Esophagus muscularis mucosa (tissue), 4 donors: ENCODE measurements around the gene LNPK.

Experiments
- CTCF ChIP-seq, 3 experiments: fragments of 200-600 bp in 2 of 3; fragments of 450-650 bp in 1 of 3; sonication (generic) in 2 of 3; IDR thresholded peaks; one replicate each; pipeline ENCODE4 v1.5.1; 2017 to 2019; ENCODE audit warnings: antibody characterized with exemption in 3 of 3, mild to moderate bottlenecking in 2 of 3, moderate library complexity in 1 of 3
- EP300 ChIP-seq: sonication (generic); formaldehyde crosslinking; IDR thresholded peaks from one replicate; pipeline ENCODE4 v1.6.1; 2017; ENCODE audit warnings: antibody characterized with exemption
- POLR2A ChIP-seq: fragments of 450-650 bp; IDR thresholded peaks from one replicate; pipeline ENCODE4 v1.6.1; 2017; ENCODE audit warnings: antibody characterized with exemption, moderate library complexity, mild to moderate bottlenecking, low read depth
- POLR2AphosphoS5 ChIP-seq, 2 donors: sonication (generic); formaldehyde crosslinking; IDR thresholded peaks; one replicate each; pipeline ENCODE4 v1.6.1; 2017; ENCODE audit warnings: antibody characterized with exemption in 2 of 2

DNA sequence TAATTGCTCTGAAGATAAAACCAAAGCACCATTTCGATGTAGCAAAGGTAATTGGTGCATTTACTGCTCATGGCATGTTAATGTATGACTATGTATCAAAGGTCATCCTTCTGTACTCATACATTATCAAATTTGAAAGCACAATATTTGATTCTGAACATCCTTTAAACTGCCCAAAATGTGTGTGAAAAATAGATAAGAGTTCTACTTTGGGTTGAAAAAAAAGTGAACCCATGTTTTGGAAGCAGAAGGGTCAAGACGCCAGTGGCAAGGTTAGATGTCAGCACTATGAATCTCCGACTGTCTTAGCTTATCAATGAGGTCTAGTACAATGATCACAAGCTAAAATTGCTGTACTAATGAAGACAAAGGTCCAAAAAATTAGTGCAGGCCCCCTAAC lies 83.1 kb downstream of the LNPK start:
- TF ChIP-seq CTCF (IDR thresholded peaks at IDR 0.05) (no peak), POLR2AphosphoS5 (IDR thresholded peaks at IDR 0.05) (no peak), EP300 (no peak), POLR2A (no peak)
